Activated CD8-positive, alpha-beta memory T cell treated with anti-CD3 and anti-CD28 coated beads for 24 hours (primary cell): ENCODE data around the gene SEC31B.

Source experiments
- DNase-seq: peaks from one replicate; pipeline ENCODE4 v3.0.0-alpha.2; 2020

The SEC31B gene

GRCh38 chr10:100528921-100529474 lies 9.3 kb upstream of the SEC31B start:
- DNase-seq = no peak

GRCh38 chr10:100528123-100528886 lies 8.6 kb upstream of the SEC31B start:
- DNase-seq = no peak

DNA sequence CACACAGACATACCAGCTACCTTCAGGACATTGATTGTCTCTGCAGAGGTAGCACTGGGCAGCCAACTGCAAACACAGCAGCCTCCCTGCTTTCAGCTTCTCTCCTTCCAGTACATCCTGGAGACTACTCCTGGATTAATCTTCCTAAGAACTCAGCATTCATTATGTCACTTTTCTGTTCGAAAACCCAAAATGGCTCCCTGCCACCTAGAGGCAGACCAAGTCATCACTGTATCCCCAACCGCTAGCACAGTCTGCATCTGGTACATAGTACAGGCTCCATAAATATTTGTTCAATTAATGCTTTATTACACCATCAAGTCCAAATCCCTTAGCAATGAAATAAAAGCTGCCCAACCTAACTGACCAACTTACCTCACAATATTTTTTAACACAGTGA lies 5.0 kb upstream of the SEC31B start:
- DNase-seq = no peak

DNA sequence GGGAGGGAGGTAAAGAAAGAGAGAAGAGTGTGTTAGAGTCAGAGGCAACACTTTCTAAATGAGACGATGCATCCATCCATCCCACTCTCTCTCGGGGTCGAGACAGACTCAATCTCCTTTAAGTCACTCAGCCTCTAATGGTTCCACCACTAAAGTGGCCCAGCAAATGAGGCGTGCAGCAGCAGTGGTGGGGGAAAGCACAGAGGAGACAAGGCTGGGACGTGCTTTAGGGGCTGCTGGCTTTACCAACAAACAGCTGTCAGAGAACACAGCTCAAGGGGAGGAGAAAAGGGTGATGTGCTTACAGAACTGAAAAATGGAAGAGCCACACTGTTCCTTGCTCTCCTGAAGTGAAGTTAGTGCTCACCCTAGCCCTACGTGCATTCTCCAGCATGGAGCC lies 4.5 kb upstream of the SEC31B start:
- DNase-seq = no peak

- DNase-seq = no peak
Measured at GRCh38 chr10:100522945-100523344, 3.3 kb upstream of the SEC31B start.

GRCh38 chr10:100522107-100522801 lies 2.6 kb upstream of the SEC31B start:
- DNase-seq = no peak

DNA sequence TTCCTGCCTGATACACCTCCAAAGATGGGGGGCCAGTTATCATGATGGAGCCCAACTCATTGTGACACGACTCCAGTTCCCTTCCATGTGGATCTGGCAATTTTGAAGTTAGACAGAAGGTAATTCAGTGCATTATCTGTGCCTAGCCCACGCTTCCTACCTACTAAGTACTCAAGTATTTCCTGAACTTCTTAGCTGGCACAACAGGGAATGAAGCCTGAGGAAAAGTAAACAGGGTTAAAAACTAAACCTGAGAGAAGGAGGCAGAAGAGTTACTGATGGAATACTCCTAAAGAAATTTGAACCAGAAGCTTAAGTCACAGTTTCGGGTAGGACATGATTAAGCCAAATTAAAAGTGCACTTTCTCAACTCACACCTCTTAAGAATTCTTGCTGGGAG lies 1.1 kb upstream of the SEC31B start:
- no peak for DNase-seq

GRCh38 chr10:100518761-100519241 lies 860 bp downstream of the SEC31B start:
- peak; percentile 78 for DNase-seq

GRCh38 chr10:100516847-100517246 lies 2.8 kb downstream of the SEC31B start:
- DNase-seq = no peak

DNA sequence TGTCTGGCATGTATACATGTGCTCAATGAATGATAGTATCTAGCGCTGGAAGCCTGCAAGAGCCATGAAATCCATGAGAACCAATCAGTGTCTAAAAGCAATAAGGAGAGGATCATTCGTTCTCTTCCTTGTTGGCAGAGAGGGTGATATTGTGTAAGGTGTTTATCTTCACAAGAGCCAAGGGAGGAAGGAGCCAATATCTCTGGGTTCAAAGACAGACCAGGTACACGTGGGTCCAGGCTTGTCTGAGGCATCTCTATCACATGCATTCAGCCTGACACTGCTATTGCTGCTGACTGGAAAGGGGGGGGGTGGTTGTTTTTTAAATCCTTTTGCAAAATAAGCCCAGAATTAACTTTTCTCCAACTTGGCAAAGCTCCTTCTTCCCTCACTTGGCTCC lies 4.0 kb downstream of the SEC31B start:
- DNase-seq = no peak

DNA sequence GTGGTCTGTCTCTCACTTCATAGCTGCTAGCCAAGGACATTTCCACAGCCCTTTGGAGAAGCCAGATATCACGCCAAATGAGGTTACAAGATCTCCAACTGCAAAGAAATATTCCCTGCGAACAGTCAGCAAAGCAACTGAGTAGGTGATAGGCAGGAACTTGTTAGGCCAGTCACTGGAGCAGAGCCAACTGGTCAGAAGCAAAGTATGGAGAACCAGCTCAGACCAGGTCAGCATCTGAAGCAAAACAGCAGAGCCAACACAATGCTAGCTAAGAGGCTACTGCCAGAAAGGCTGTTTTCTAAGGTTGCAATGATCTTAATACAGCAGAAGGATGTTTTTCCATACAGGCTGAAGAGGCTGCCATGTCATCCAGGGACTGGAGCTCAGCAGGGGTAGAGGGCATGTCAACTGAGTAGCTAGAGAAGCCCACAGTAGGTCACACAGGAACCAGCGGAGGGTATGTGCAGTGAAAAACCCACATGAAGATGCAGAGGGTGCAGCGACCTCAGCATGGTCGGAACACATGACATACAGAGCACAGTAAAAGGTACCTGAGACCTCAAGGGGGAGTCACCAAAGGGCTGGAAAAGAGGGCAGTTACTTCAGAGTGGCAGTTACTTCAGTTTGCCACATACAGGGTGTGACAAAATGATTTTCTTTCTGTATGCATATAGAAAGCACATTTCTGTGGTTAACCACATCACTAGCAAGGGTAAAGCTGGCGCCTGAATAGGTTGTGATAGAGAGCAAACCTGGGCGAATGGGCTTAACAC lies 8.9 kb downstream of the SEC31B start:
- DNase-seq = peak; percentile 81

GRCh38 chr10:100509241-100509840 lies 10.3 kb downstream of the SEC31B start:
- peak; percentile 78 for DNase-seq

DNA sequence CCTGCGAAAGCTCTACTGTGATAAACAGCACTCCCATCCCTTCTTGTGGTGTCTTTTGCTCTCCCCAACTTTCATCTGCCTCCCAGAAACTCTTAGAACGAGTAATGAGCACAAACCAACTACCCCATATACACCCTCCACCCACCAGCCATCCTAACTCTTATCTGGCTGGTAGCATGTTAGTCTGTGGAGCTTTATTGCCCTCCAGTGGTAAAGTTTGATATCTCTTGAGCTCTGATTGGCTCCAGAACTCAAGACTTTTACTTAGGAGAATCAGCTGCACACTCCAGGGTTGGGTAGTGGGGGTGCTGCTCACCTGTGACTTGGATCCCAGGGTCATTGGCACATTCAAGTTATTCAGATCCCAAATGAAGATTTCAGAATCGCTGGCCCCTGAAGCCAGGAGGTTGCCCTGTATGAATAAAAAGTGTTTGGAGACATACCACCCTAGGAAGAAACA lies 10.9 kb downstream of the SEC31B start:
- peak; percentile 67 for DNase-seq

- DNase-seq = no peak
Measured at GRCh38 chr10:100508266-100508665, 11.4 kb downstream of the SEC31B start.

DNA sequence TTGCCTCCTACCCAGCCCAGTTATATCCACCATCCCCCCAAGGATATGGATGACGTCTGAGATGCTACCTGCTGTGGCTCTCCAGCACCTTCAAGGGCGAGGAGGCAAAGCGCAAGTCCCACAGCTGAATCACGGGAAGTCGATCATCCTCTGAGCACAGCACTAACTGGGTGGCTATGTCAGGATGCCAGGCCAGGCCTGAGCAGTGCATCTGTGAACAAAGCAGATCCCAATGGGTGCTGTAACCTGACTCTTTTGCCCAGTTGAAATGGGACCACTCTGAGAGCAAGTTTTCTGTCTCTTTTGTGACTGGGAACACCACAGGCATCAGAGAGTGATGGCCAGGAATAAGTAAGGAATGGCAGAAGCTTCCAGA lies 12.3 kb downstream of the SEC31B start:
- peak; percentile 55 for DNase-seq

- no peak for DNase-seq
Measured at GRCh38 chr10:100506596-100507356, 12.9 kb downstream of the SEC31B start.

- DNase-seq = no peak
Measured at GRCh38 chr10:100505164-100505563, 14.5 kb downstream of the SEC31B start.

DNA sequence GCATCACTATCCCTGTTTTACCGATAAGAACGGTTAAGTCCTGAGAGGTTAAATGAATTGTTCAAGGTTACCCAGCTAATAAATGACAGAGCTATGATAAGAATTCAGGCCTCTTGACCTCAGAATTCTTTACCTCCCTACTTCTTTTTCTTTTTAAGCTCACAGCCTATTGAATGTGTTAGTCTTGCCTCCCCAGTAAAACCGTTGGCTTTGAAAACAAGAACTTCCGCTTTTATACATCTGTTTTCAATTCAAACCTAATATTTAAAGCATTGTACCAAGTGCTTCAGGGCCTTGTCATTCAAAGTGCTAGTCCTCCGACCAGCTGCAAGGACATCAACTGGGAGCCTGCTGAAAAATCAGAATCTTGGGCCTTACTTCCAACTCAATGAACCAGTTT lies 15.6 kb downstream of the SEC31B start:
- DNase-seq = no peak

DNA sequence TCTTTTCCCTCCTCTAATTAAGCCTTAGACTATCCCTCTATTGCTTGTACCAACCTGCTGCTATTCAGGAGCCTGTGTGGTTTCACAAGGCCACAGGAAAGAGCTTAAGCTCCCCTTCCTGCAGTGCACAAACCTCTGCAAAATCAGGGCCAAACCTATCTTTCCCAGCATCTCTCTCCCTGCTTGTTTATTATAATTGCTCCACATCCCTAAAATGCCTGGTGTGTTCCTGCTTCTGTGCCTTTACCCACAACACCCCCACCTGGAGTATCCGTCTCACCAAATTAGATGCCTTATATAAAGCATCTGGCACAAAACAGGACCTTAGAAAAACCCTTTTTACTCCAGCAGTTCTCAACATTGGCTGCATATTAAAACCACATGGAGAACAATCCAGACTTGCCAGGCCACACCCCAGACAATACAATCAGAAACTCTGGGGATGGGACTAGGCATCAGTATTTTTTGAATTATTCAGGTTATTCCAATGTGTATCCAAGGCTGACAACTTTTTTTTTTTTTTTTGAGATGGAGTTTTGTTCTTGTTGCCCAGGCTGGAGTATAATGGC lies 16.7 kb downstream of the SEC31B start:
- DNase-seq = no peak

DNA sequence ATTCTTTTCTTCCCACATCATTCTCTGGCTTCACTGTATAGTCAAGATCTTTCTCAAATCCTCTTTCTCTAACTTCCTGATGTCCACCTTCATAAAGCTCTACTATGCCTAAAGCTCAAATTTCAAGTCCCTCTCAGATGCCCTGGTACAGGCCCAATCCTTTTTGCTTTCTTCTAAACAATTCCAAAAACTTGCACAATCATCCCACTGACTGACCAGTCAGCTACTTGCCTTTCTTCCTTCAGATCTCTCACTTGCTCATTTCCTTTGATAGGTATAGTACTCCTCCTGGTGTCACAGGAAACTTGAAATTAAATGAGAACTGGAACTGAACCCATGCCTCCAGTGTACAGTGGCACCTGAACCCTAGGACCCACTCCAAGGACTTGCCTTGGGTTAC lies 18.2 kb downstream of the SEC31B start:
- DNase-seq = no peak

GRCh38 chr10:100498059-100498458 lies 21.6 kb downstream of the SEC31B start:
- DNase-seq = peak; percentile 37

DNA sequence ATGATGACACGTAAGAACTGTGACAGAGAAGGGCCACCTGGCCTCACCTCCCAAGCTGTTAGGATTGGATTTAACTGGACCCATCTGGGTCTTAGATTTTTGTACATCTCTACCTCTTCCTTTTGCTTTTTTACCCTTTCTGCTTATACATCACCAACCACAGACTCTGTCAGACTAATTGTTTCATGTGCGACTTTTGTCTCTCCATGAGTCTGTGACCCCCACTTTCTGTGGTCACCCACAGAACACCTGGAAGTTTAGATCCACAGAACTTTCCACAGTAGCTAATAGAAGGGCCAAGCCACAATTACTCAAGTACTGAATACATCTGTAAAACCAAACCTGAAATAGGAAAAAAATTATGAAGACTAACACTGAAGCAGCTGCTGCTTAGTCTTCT lies 23.1 kb downstream of the SEC31B start:
- DNase-seq = no peak
